Measurements from ENCODE around the gene SRBD1.

The SRBD1 gene

DNA sequence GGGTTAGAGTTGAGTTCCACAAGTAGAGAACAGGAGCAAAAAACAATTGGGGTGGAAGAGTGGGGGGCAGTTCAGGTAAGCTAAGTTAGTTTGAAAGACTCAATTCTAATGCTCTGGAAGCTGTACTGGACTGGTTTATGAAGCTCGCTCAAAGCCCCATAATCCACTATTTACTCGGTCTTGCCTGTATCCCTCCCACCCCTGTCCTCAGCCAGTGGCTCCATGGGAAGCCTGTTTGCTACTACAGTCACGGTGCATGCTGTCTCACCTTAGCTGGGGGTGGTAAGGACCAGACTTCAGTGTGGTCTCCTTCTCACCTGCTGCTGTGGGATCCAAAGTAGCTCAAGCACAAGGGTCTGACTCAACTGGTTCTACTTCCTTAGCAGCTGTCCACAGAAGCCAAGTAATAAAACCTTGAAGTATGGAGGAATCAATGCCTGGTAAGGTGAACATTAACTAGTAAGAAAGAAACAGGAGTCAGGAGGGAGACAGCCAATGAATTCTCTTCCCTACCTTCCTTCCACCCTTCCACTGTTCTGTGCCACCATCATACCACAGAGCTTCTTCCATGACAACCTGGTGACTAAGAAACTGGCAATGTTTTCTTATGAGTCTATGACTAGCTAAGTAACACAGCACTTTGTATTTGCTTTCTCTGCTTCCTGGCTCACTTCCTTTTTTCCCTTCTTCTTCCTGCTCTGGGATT, 230.8 kb downstream of the SRBD1 start:
- H3K4me1 ChIP-seq (ENCODE audit: insufficient read depth, low read length), result no peaks in the 10 kb centered on the region
- no peaks in the 10 kb centered on the region; the same call in 1 of the 2 replicates for H3K36me3 ChIP-seq (ENCODE audit: insufficient read depth, low read length)
- H3K9ac ChIP-seq (ENCODE audit: low read depth, low read length), result no peak overlapping the region
- H3K9me3 ChIP-seq (ENCODE audit: control insufficient read depth, insufficient read depth, low read length), result peaks cover 2% of the 10 kb centered on the region; the same call in 1 of the 2 replicates

DNA sequence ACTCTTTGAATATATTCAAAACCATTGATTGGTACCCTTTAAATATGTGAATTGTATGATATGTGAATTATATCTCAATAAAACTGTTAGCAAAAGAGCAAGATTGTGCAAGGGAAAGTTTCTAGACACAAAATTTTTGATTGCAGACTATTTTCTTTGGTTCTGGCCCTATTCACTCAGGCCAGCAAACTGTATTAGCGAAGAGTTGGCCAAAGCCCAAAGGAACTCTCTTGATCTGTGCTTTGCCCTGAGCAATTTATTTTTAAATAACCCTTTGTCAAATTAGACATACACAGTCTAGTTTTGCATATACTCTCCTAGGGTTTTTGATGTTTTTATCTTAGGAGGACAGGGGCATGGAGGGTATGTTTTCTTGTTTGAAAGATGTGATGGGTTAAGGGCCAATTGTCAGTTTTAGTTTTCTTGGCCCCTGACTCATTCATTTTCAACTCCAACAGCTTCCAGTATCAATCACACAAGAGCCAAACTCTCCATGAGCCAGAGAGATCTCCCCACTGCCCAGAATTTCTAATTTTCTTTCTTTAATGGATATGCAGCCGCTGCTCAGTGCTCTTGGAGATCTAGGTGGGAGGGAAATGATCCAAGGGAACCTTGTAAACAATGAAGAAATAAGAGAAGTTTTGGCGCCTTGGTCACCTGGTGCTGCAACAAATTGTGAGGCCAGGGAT, 231.5 kb downstream of the SRBD1 start:
- peaks cover 2% of the 10 kb centered on the region; the same call in 1 of the 2 replicates for H3K9me3 ChIP-seq (ENCODE audit: control insufficient read depth, insufficient read depth, low read length)
- H3K4me1 ChIP-seq (ENCODE audit: insufficient read depth, low read length), result no peaks in the 10 kb centered on the region
- no peak overlapping the region for H3K9ac ChIP-seq (ENCODE audit: low read depth, low read length)
- H3K36me3 ChIP-seq (ENCODE audit: insufficient read depth, low read length), result no peaks in the 10 kb centered on the region; the same call in 1 of the 2 replicates

DNA sequence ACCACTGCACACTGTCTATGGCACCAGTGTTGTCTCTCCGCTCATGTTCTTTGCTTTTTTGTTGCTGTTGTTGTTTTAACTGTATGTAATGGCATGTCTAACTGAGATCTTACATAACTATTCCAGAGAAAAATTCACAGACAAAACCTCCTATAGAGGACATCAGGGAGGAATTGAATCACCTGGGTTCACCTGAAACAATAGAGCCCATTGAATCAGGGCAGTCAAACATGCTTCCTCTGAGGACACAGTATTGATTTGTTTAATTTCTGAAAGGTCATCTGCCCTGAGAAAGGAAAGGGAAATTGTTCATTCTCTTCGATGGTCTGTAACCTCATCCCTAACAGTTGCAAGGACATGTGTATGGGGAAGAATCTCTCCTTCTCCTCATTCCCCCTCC, 237.5 kb downstream of the SRBD1 start:
- Histone ChIP-seq H3K9me3 (ENCODE audit: control insufficient read depth, insufficient read depth, low read length) (0 out of 2 replicates have a peak, but pooled peaks cover 2% of the 10 kb centered on the region), H3K9ac (ENCODE audit: low read depth, low read length) (no peak overlapping the region), H3K4me1 (ENCODE audit: insufficient read depth, low read length) (no peaks in the 10 kb centered on the region), H3K36me3 (ENCODE audit: insufficient read depth, low read length) (no peaks in the 10 kb centered on the region)

DNA sequence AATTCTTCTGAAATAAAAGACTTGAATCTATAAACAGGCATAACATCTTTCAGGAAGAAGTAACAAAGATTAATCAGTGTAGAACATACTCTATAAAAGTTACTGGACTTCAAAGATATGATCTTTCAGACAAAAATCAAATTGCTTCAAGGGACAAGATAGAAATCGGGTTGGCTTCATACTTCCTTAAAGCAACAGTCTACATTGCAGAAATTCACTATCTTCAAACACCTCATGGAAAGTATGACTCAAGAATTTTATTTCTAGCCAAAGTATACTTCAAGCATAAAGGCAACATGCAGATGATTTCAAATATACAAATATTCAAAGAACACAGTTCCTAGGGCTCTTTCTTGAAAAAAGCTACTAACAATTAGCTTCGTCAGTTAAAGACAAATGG, 240.7 kb downstream of the SRBD1 start:
- Histone ChIP-seq H3K4me1 (ENCODE audit: insufficient read depth, low read length) (no peaks in the 10 kb centered on the region), H3K36me3 (ENCODE audit: insufficient read depth, low read length) (no peaks in the 10 kb centered on the region), H3K9me3 (ENCODE audit: control insufficient read depth, insufficient read depth, low read length) (no peaks in the 10 kb centered on the region), H3K9ac (ENCODE audit: low read depth, low read length) (no peak overlapping the region)

DNA sequence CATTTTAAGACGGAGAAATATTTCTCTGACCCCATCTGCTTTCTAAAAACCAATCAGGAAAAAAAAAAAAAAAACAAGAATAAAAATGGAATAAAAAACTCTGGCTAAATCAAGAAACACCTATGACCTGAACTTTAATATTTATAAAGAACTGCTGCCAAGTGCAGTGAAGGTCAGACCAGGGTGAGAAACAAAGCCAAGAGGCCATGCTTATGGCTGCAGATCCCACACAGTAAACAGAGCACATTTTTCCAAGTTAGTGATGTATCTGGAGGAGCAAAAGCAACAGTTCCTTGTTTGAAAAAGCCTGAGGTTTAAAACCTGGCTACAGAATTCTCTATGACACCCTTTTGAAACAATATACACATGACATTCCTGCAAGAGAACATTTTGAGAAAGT, 242.3 kb downstream of the SRBD1 start:
- Histone ChIP-seq H3K36me3 (ENCODE audit: insufficient read depth, low read length) (no peaks in the 10 kb centered on the region), H3K9ac (ENCODE audit: low read depth, low read length) (no peak overlapping the region), H3K9me3 (ENCODE audit: control insufficient read depth, insufficient read depth, low read length) (no peaks in the 10 kb centered on the region), H3K4me1 (ENCODE audit: insufficient read depth, low read length) (no peaks in the 10 kb centered on the region)

DNA sequence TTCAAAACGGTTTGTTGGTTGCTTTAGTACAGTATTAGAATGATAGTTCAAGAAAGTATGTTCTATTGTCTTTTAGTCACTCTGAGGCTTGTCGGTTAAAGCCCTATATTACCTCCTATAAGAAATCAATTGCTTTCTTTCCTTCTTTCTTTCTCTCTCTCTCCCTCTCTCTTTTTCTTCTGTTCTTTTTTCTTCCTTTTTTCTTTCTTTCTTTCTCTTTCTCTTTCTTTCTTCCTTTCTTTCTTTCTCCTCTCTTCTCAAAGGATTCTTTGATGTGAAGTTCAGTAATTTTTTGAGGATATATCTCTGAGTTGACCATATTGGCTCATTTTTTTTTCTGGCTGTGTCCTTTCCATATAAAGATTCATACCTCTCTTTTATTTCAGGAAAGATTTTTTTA, 249.4 kb downstream of the SRBD1 start:
- Histone ChIP-seq H3K36me3 (ENCODE audit: insufficient read depth, low read length) (no peaks in the 10 kb centered on the region), H3K4me1 (ENCODE audit: insufficient read depth, low read length) (no peaks in the 10 kb centered on the region), H3K9me3 (ENCODE audit: control insufficient read depth, insufficient read depth, low read length) (no peaks in the 10 kb centered on the region), H3K9ac (ENCODE audit: low read depth, low read length) (no peak overlapping the region)

DNA sequence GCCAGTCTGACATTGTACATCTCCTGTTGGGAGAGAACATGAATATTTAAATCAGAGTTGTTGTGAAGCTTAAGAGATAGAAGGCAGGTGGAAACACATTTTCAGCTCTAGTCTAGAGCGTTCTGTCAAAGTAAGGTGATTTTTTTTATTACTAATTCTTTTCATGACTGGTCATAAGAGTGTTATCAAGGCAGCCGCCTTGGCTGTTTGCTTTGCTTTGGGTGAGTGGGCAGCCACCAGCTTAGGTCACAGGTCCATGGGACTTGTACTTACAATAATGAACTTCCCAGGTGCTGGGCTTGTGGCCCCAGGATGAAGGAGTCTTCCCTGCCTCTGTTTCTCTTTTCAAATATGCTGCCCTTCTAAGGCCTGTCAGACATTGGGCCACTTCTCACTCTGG, 256.3 kb downstream of the SRBD1 start:
- Histone ChIP-seq H3K4me1 (ENCODE audit: insufficient read depth, low read length) (no peaks in the 10 kb centered on the region), H3K36me3 (ENCODE audit: insufficient read depth, low read length) (no peaks in the 10 kb centered on the region), H3K9ac (ENCODE audit: low read depth, low read length) (no peak overlapping the region), H3K9me3 (ENCODE audit: control insufficient read depth, insufficient read depth, low read length) (no peaks in the 10 kb centered on the region)

DNA sequence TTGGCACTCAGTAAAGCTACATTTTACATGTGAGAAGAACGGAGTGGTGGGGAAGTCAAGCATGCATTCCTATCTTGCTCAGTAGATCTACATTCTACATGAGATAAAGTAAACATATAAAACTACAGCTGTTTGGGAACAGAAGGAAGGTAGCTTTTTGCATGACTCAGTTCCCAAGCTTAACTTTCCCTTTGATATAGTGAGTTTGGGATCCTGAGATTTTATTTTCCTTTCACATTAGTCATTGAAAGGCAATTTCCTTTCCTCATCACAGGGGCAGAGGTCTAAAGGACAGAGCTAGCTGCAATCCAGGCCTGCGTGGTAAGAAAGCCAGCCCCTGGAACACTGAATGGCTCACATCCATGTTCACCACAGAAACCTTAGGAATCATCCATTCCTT, 257.2 kb downstream of the SRBD1 start:
- no peak overlapping the region for H3K9ac ChIP-seq (ENCODE audit: low read depth, low read length)
- H3K36me3 ChIP-seq (ENCODE audit: insufficient read depth, low read length), result no peaks in the 10 kb centered on the region
- no peaks in the 10 kb centered on the region for H3K9me3 ChIP-seq (ENCODE audit: control insufficient read depth, insufficient read depth, low read length)
- no peaks in the 10 kb centered on the region for H3K4me1 ChIP-seq (ENCODE audit: insufficient read depth, low read length)

DNA sequence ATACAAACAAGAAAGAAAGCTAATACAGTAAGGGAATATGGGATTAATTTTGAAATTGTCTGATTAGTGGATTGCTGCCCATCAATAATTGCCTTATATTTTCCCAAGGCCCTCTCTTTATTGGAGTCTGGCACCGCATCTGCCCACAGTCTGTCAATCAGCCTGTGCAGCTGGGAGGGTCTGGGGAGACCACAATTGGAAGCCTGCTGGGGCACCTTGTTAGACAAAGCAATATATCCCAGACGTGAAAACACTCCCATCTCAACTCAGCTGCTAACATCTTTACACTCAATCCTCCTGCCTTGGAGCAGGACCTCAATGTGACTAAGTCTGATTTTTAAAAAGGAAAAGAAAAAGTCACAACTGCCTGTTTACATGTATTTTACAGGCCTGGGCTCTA, 258.6 kb downstream of the SRBD1 start:
- no peak overlapping the region for H3K9ac ChIP-seq (ENCODE audit: low read depth, low read length)
- H3K4me1 ChIP-seq (ENCODE audit: insufficient read depth, low read length), result no peaks in the 10 kb centered on the region
- H3K36me3 ChIP-seq (ENCODE audit: insufficient read depth, low read length), result no peaks in the 10 kb centered on the region
- no peaks in the 10 kb centered on the region for H3K9me3 ChIP-seq (ENCODE audit: control insufficient read depth, insufficient read depth, low read length)

DNA sequence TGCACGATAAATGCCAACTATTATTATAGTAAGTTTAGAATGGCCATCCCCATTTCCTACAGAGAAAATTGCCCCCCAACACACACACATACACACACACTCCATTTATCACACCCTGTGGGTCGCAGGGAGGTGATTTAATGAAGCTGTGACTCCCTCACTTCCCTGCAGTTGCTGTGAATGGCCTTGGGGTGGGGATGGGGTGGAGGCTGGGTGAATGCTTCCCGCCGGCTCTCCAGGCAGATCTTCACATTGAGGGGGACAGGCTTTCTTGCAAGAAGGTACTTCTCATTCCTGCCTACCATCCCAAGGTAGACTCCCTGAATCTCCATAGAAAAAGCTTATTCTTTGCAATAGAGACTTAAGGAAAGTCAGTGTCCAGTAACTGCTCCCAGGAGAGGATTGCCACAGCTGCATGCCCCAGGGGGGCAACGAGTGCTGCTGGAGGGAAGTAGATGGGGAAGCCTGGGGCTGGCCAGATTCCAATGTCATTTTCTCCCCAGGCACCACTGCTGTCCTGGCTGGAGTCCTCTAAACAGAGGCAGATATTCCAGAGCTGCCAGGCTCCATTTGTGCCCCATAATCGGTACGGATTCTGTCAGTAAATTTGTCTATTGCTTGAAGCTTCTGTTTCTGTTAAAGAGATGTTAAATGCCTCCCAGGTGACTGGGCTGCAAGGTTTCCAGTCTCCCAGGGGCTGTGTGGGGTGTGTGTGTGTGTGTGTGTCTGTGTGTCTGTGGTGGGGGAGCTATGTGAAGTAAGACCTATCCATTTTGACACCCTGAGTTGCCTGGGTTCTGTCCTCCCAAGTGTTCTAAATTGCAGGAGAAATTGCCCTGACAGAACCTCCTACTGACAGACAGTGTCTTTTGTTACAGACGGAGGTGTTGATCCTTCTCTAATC, 265.5 kb downstream of the SRBD1 start:
- no peak overlapping the region for H3K9ac ChIP-seq (ENCODE audit: low read depth, low read length)
- no peaks in the 10 kb centered on the region for H3K9me3 ChIP-seq (ENCODE audit: control insufficient read depth, insufficient read depth, low read length)
- peaks cover 7% of the 10 kb centered on the region for H3K4me1 ChIP-seq (ENCODE audit: insufficient read depth, low read length)
- no peaks in the 10 kb centered on the region for H3K36me3 ChIP-seq (ENCODE audit: insufficient read depth, low read length)

DNA sequence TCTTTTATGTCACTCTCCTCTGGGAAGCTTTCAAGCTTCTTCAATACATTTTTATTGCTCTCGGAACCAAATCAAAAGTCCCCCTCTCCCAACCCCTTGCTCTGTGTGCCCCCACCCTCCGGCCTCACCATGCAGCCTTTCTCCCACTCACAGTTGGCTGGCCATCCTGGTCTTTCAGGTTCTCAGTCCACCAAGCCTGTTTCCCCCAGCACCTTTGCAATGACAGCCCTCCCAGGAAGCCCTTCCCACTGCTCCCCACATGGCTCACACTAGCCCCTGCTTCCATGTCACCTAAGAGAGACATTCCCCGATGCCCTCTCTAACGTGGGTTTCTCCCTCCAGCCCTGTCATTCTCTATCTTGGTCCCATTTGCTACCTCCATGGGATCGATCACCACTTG, 266.6 kb downstream of the SRBD1 start:
- Histone ChIP-seq H3K4me1 (ENCODE audit: insufficient read depth, low read length) (peaks cover 7% of the 10 kb centered on the region), H3K36me3 (ENCODE audit: insufficient read depth, low read length) (no peaks in the 10 kb centered on the region)

DNA sequence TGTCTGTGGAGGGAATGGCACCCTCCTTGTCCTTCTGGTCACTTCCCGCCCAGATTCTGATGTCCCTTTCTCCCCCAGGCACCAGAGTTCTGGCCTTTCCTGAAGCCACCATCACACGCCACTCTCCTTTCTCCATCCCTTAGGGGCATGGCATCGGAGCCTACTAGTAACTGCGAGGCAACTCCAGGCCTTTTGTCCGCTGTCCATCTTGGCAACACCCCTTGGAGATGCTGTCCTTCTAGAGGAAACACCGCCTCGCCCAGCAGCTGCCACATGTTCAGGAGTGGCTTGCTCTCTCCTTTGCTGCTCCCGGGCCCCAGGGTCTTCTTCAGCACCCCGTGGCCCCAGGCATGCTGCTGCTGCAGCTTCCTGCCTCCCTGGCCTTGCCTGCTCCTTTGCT, 267.0 kb downstream of the SRBD1 start:
- Histone ChIP-seq H3K4me1 (ENCODE audit: insufficient read depth, low read length) (peaks cover 7% of the 10 kb centered on the region), H3K9me3 (ENCODE audit: control insufficient read depth, insufficient read depth, low read length) (no peaks in the 10 kb centered on the region), H3K9ac (ENCODE audit: low read depth, low read length) (no peak overlapping the region), H3K36me3 (ENCODE audit: insufficient read depth, low read length) (no peaks in the 10 kb centered on the region)

More for the DNA sequence above, 266.6 kb downstream of the SRBD1 start:
- Histone ChIP-seq H3K9ac (ENCODE audit: low read depth, low read length) (no peak overlapping the region), H3K9me3 (ENCODE audit: control insufficient read depth, insufficient read depth, low read length) (no peaks in the 10 kb centered on the region)

DNA sequence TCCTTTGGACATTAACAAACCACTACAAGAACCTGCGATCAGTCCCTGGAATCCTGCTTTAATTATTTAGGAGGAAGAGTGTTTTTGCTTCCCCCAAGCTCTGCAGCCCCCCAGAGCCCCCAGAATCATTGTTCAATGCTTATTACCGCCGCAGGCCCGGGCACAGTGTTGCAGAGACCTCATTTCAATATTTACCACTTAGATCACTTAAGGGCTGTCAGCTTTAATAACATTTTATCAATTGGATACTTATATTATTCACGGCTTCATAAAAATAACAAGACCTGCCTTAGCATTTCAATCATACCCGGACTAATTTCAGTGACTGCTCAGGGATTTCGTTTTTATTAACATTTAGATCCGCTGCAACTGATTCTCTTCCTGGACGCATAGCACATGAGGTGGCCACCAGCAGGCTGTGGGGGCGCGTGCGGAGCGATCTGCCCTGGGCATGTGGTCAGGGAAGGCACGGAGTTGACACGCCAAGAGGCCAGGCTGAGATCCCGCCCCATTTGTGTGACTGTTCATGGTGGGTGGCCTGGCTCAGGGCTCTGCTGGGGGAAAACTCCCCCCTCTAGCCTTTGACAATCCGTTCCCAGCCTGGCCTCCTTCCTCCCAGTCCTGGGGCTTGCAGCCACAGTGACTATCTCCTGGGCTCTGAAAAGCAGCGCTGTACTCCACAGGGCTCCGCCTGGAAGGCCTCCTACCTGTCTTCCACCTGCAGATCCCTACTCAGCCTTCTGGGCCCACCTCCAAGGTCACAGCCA, 267.6 kb downstream of the SRBD1 start:
- Histone ChIP-seq H3K9me3 (ENCODE audit: control insufficient read depth, insufficient read depth, low read length) (no peaks in the 10 kb centered on the region), H3K9ac (ENCODE audit: low read depth, low read length) (no peak overlapping the region), H3K4me1 (ENCODE audit: insufficient read depth, low read length) (peaks cover 7% of the 10 kb centered on the region), H3K36me3 (ENCODE audit: insufficient read depth, low read length) (no peaks in the 10 kb centered on the region)

DNA sequence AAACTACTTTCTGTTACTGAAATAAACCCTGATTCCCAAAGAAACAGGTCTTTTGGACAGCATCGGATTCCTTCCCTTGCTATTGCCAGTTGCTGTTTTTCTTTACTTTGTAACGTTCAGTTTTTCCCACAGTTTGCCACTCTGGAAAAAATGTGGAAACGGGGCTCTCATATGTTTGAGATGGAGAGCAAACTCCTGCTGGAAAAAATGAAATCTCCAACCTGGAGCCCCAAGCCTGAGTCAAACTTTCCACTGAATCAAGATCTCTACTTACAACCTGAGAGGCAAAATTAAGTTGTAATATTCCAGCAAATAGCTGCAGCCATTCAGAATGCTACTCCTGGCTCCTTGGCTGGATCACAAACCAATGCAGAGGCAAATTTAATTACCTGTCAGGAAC, 270.7 kb downstream of the SRBD1 start:
- no peaks in the 10 kb centered on the region; the same call in 1 of the 2 replicates for H3K9me3 ChIP-seq (ENCODE audit: control insufficient read depth, insufficient read depth, low read length)
- H3K9ac ChIP-seq (ENCODE audit: low read depth, low read length), result no peak overlapping the region
- H3K4me1 ChIP-seq (ENCODE audit: insufficient read depth, low read length), result no peaks in the 10 kb centered on the region; the same call in 1 of the 2 replicates
- no peaks in the 10 kb centered on the region; the same call in 1 of the 2 replicates for H3K36me3 ChIP-seq (ENCODE audit: insufficient read depth, low read length)

All from ES-I3 (cell line).